K562 (cell line): ENCODE data around the gene ST6GALNAC6. TPM values are rescaled to one million over a fixed set of nuclear protein-coding genes. Genes with fewer than 3 reads are reported as not detected.

ENCODE experiments used
- ATAC-seq: fragments of 200-7000 bp; cut with Tn5 transposase; 3 replicates; pipeline ENCODE4 v1.9.1; 2020; ENCODE audit warnings: moderate library complexity
- BruUV-seq: library from RNA; stranded (reverse); fragments of 400-500 nt; replicated peaks from 2 replicates; lab custom pipeline; 2021; lab: Mats Ljungman, UMichigan
- CTCF ChIA-PET: fragments of 300-600 bp; formaldehyde crosslinking; extraction: SDS; loops from one replicate; lab custom pipeline; 2021; ENCODE audit warnings: low intra/inter-chr PET ratio; lab: Yijun Ruan, JAX
- POLR2A ChIA-PET: fragments of 300-600, 350-650 bp; sonication (Branson Sonifier 250); formaldehyde crosslinking; extraction: SDS; loops from one replicate; lab custom pipeline; 2021; ENCODE audit warnings: antibody characterized with exemption, inconsistent platforms; lab: Yijun Ruan, JAX
- DNase-seq, 4 experiments: peaks; one replicate each; pipeline versions ENCODE4 v3.0.0 to v3.0.0-alpha.2; 2011 to 2018; ENCODE audit warnings: low spot score in 3 of 4, mixed read lengths in 3 of 4; ENCODE audit errors: extremely low read depth in 1 of 4
- FAIRE-seq: peaks from 2 replicates; lab custom pipeline; 2011; peaks lifted over from hg19 to GRCh38; lab: Jason Lieb, UNC
- H2AFZ ChIP-seq: 2 replicates; pipeline ENCODE4 v1.6.0; 2011; ENCODE audit warnings: low read depth, low read length, control low read depth, inconsistent platforms
- H3K27ac ChIP-seq: fragments of 200-600 bp; 3 replicates; pipeline ENCODE4 v1.8.0; 2011; ENCODE audit warnings: low read depth, mild to moderate bottlenecking, control low read depth, inconsistent platforms, low read length, moderate library complexity, mixed read lengths; ENCODE audit errors: extremely low read depth
- H3K27me3 ChIP-seq, 2 experiments: fragments of 300-600 bp in 1 of 2; 2 replicates in 1 of 2; 3 replicates in 1 of 2; pipeline versions ENCODE4 v1.6.0 to v1.8.0; 2011; ENCODE audit warnings: inconsistent platforms in 2 of 2, low read length in 2 of 2, mild to moderate bottlenecking in 1 of 2, mixed read lengths in 1 of 2, moderate library complexity in 1 of 2; ENCODE audit not compliant: control insufficient read depth in 2 of 2, insufficient read depth in 2 of 2
- H3K36me3 ChIP-seq: fragments of 300-600 bp; 3 replicates; pipeline ENCODE4 v1.8.0; 2011; ENCODE audit warnings: mild to moderate bottlenecking, low read length, inconsistent platforms; ENCODE audit not compliant: control insufficient read depth, insufficient read depth
- H3K4me1 ChIP-seq, 2 experiments: fragments of 200-600 bp in 1 of 2; replicated peaks in 1 of 2; 2 replicates in 1 of 2; 3 replicates in 1 of 2; pipeline versions ENCODE4 v1.5.1 to v1.8.0; 2011; ENCODE audit warnings: inconsistent platforms in 2 of 2, low read length in 2 of 2, mild to moderate bottlenecking in 1 of 2, mixed read lengths in 1 of 2, moderate library complexity in 1 of 2; ENCODE audit not compliant: control insufficient read depth in 2 of 2, insufficient read depth in 2 of 2
- H3K4me2 ChIP-seq: 2 replicates; pipeline ENCODE4 v1.6.1; 2011; ENCODE audit warnings: low read length, control low read depth, inconsistent platforms, mixed read lengths; ENCODE audit not compliant: insufficient read depth
- H3K4me3 ChIP-seq: fragments of 200-600 bp; sonication (generic), shearing (Covaris generic); 2 replicates; pipeline ENCODE4 v1.5.1; 2016; ENCODE audit warnings: control low read depth, inconsistent platforms
- H3K79me2 ChIP-seq: fragments of 200-600 bp; 3 replicates; pipeline ENCODE4 v1.8.0; 2011; ENCODE audit warnings: low read length, inconsistent platforms; ENCODE audit not compliant: control insufficient read depth, insufficient read depth
- H3K9ac ChIP-seq, 2 experiments: 2 replicates each; pipeline versions ENCODE4 v1.6.0 to v1.6.1; 2011; ENCODE audit warnings: low read depth in 2 of 2, low read length in 2 of 2, control low read depth in 1 of 2, inconsistent platforms in 1 of 2, mild to moderate bottlenecking in 1 of 2, mixed read lengths in 1 of 2; ENCODE audit not compliant: insufficient read depth in 1 of 2
- H3K9me1 ChIP-seq: one replicate; pipeline ENCODE4 v1.6.0; 2011; ENCODE audit warnings: inconsistent platforms, mild to moderate bottlenecking, low read length, moderate library complexity; ENCODE audit not compliant: control insufficient read depth, insufficient read depth
- H3K9me3 ChIP-seq: replicated peaks from 2 replicates; pipeline ENCODE4 v1.5.1; 2011; ENCODE audit warnings: low read depth, low read length, inconsistent platforms; ENCODE audit not compliant: control insufficient read depth, insufficient read depth
- H4K20me1 ChIP-seq: replicated peaks from 2 replicates; pipeline ENCODE4 v1.6.1; 2011; ENCODE audit warnings: low read length, inconsistent platforms, mixed read lengths; ENCODE audit not compliant: control insufficient read depth, insufficient read depth
- ETS1 ChIP-seq: conservative IDR thresholded peaks from 2 replicates; pipeline ENCODE4 v1.6.1; 2011; ENCODE audit warnings: low read depth, mild to moderate bottlenecking, low read length; ENCODE audit not compliant: control insufficient read depth
- POLR2G ChIP-seq: fragments of 200-400 bp; formaldehyde crosslinking; IDR thresholded peaks from 2 replicates; pipeline ENCODE4 v1.6.1; 2017; ENCODE audit warnings: low read depth, mild to moderate bottlenecking, antibody characterized with exemption, low read length, moderate library complexity
- ZBTB43 ChIP-seq: sonication (generic); formaldehyde crosslinking; IDR thresholded peaks from 2 replicates; pipeline ENCODE4 v1.8.0; 2023; ENCODE audit warnings: mild to moderate bottlenecking, missing genetic modification reagents
- WGBS: fragments of 100-300 bp; shearing (Covaris generic); methylation state at CpG from one replicate; pipeline ENCODE4 v1.1.6; 2016; ENCODE audit warnings: low coverage, mixed read lengths; ENCODE audit not compliant: insufficient coverage; ENCODE audit errors: missing lambda C conversion rate; 5-methylcytosine and 5-hydroxymethylcytosine counted together
- in situ Hi-C: fragments of 300-500 bp; cut with MboI; formaldehyde crosslinking; loops from 4 replicates; pipeline ENCODE4 v1.15.0; 2018; ENCODE audit warnings: inconsistent platforms, mixed read lengths
- intact Hi-C: fragments of 100-400 bp; cut with micrococcal nuclease; formaldehyde crosslinking; loops from 2 replicates; pipeline ENCODE4 v1.14.2; 2022
- polyA plus RNA-seq, 8 experiments: library from polyadenylated mRNA; depleted of rRNA in 4 of 8; stranded (reverse) in 5 of 8; unstranded in 3 of 8; fragments of >200 nt; fragmentation: Nextera tagmentation in 2 of 8; fragmentation: Illumina TruSeq in 1 of 8; extraction: Ambion mirVana in 2 of 8; extraction: Trizol in 1 of 8; gene quantifications; 2 replicates each; pipeline versions ENCODE4 v1.2.1 to v1.2.3, GENCODE V29; 2011 to 2014; ENCODE audit warnings: inconsistent platforms in 1 of 8, missing spikeins in 1 of 8
- total RNA-seq, 7 experiments: library from RNA; depleted of rRNA in 6 of 7; stranded (reverse); fragments of >200 nt in 6 of 7; fragmentation: Illumina TruSeq in 2 of 7; extraction: Trizol in 2 of 7; gene quantifications; 2 replicates each; pipeline versions ENCODE4 v1.2.1 to v1.2.3, GENCODE V29; 2011 to 2021; ENCODE audit warnings: low replicate concordance in 1 of 7
- TF ChIP-seq, protein P1 (sequence below): fragments of 250-450 bp; sonication (Bioruptor Pico); IDR thresholded peaks from 2 replicates; pipeline ENCODE4 v1.5.0; 2022; ENCODE audit warnings: mild to moderate bottlenecking

The ST6GALNAC6 gene
- total and polyA plus RNA-seq, 9 of the 15 experiments (the other 6 are each of a cell fraction or from before 2014, with no cell fraction given): 0.13 to 23.0 (median 14.5) TPM

GRCh38 chr9:127907867-127908659 is 8.7 kb upstream of the ST6GALNAC6 start (continued):
- TF ChIP-seq ZBTB43 (CRISPR knock-in tag): no peak
- TF ChIP-seq, protein P1, sequence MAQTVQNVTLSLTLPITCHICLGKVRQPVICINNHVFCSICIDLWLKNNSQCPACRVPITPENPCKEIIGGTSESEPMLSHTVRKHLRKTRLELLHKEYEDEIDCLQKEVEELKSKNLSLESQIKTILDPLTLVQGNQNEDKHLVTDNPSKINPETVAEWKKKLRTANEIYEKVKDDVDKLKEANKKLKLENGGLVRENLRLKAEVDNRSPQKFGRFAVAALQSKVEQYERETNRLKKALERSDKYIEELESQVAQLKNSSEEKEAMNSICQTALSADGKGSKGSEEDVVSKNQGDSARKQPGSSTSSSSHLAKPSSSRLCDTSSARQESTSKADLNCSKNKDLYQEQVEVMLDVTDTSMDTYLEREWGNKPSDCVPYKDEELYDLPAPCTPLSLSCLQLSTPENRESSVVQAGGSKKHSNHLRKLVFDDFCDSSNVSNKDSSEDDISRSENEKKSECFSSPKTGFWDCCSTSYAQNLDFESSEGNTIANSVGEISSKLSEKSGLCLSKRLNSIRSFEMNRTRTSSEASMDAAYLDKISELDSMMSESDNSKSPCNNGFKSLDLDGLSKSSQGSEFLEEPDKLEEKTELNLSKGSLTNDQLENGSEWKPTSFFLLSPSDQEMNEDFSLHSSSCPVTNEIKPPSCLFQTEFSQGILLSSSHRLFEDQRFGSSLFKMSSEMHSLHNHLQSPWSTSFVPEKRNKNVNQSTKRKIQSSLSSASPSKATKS: no peak

- ATAC-seq (no peak), FAIRE-seq (no peak), DNase-seq (no peak)
- no peak overlapping the region for H3K4me3 ChIP-seq
- TF ChIP-seq ETS1: no peak
- TF ChIP-seq POLR2G: peak; percentile 38; the same call in 1 of the 2 replicates
- H3K4me2 ChIP-seq: no peak overlapping the region
- H3K9ac ChIP-seq: 0 out of 4 replicates have a peak overlapping the region, but pooled peaks of 1 of the 2 experiments have one; percentile 4
- no peaks in the 10 kb centered on the region for H3K27me3 ChIP-seq
- in situ Hi-C loops: loop anchor here (25.0 kb wide), 1 partner anchor 968 kb away; no protein-coding TSS in a partner anchor
- WGBS: 91% methylated on average over 11 of the region's 12 CpGs
- no TSS peak for BruUV-seq
- peak overlapping the region; percentile 77; the same call in 1 of the 3 replicates for H3K27ac ChIP-seq
- ChIA-PET CTCF (no interaction called here), POLR2A (interaction anchor here (0.5 to 0.9 kb wide), 4 partner anchors 9 to 211 kb away, joined by 3 read pairs; no protein-coding TSS in a partner anchor)
- peaks cover 29 to 55% of the 10 kb centered on the region in 2 experiments for H3K4me1 ChIP-seq
- no peaks in the 10 kb centered on the region for H3K9me1 ChIP-seq
- H4K20me1 ChIP-seq: no peaks in the 10 kb centered on the region
- no peaks in the 10 kb centered on the region for H3K9me3 ChIP-seq
- intact Hi-C loops: no loop called here
- H2AFZ ChIP-seq: no peak overlapping the region
- no peaks in the 10 kb centered on the region for H3K79me2 ChIP-seq
- peaks cover 28% of the 10 kb centered on the region; the same call in 2 of the 3 replicates for H3K36me3 ChIP-seq
Observed at GRCh38 chr9:127905788-127906191, 6.4 kb upstream of the ST6GALNAC6 start.
